ENCODE data around the gene LIPF. TPM values are rescaled to one million over a fixed set of nuclear protein-coding genes. Genes with fewer than 3 reads are reported as not detected.

Gene LIPF
- total and polyA plus RNA-seq, 2 of the 13 experiments (the other 11 are each of a cell fraction or from before 2014, with no cell fraction given) = not detected

- no peak for DNase-seq (ENCODE audit: low spot score)
- no peaks in the 10 kb centered on the region for H4K20me1 ChIP-seq (ENCODE audit: insufficient read depth, low read length)
- no peaks in the 10 kb centered on the region for H3K27me3 ChIP-seq (ENCODE audit: control insufficient read depth in 1 of 2, insufficient read depth in 2 of 2, low read length in 2 of 2)
- intact Hi-C loops (cut with micrococcal nuclease; ENCODE audit: unreplicated experiment) = no loop called here
- no TSS peak for BruUV-seq (replicated peaks)
- no peak overlapping the region for H2AFZ ChIP-seq (ENCODE audit: low read length)
- H3K9me3 ChIP-seq (ENCODE audit: low read length) = no peaks in the 10 kb centered on the region
- in situ Hi-C loops (cut with HindIII; ENCODE audit: extremely low pct_ligation_motif_present, low pct_unique_long_range_greater_than_20kb) = no loop called here
- no peak overlapping the region for H3K4me3 ChIP-seq (replicated peaks in 1 of 3; ENCODE audit: insufficient read depth in 1 of 3, low read depth in 2 of 3, low read length in 3 of 3)
- H3K36me3 ChIP-seq (replicated peaks in 1 of 2; ENCODE audit: control insufficient read depth in 1 of 2, insufficient read depth in 2 of 2, low read length in 2 of 2) = no peaks in the 10 kb centered on the region
- H3K27ac ChIP-seq (ENCODE audit: extremely low read length, insufficient read depth, low read length) = no peak overlapping the region
- H3K4me2 ChIP-seq (ENCODE audit: low read depth, low read length) = no peak overlapping the region
- ChIA-PET CTCF (ENCODE audit: low intra/inter-chr PET ratio, low total read pairs) (no interaction called here), POLR2A (no interaction called here)
- H3K79me2 ChIP-seq (ENCODE audit: insufficient read depth, low read length) = no peaks in the 10 kb centered on the region
- TF ChIP-seq CREM (IDR thresholded peaks at IDR 0.05) (no peak), CREM (CRISPR knock-in tag; IDR thresholded peaks at IDR 0.05) (no peak), JUND (CRISPR knock-in tag; IDR thresholded peaks at IDR 0.05) (no peak), PHB2 (IDR thresholded peaks at IDR 0.05; ENCODE audit: partially characterized antibody) (no peak), HOXA3 (CRISPR knock-in tag; IDR thresholded peaks at IDR 0.05) (no peak), PTBP1 (IDR thresholded peaks at IDR 0.05; ENCODE audit: low read depth, low read length, poor library complexity, severe bottlenecking) (no peak), ZNF503 (CRISPR knock-in tag; IDR thresholded peaks at IDR 0.05) (no peak), ZNF205 (CRISPR knock-in tag; IDR thresholded peaks at IDR 0.05) (no peak), ZNF234 (CRISPR knock-in tag; conservative IDR thresholded peaks at IDR 0.05) (no peak), KLF12 (CRISPR knock-in tag; IDR thresholded peaks at IDR 0.05; ENCODE audit: borderline replicate concordance) (no peak), ZNF790 (CRISPR knock-in tag; IDR thresholded peaks at IDR 0.05; ENCODE audit: borderline replicate concordance) (no peak)
- FAIRE-seq = no peak
- no peak for ATAC-seq
- no peak overlapping the region for H3K9ac ChIP-seq (ENCODE audit: insufficient read depth, low read depth, low read length)
- WGBS (ENCODE audit: low lambda C conversion rate) = 0% methylated on average over 3 of the region's 3 CpGs
- H3K4me1 ChIP-seq (ENCODE audit: insufficient read depth, low read length) = no peaks in the 10 kb centered on the region
These were observed 3.7 kb upstream of the LIPF start for GRCh38 chr10:88660598-88660884.

All from HepG2 (cell line).